Measurements from ENCODE around the gene ZCCHC9. TPM values are rescaled to one million over a fixed set of nuclear protein-coding genes. Genes with fewer than 3 reads are reported as not detected.
"Not testable (repeated sequence)": the region's sequence is repeated elsewhere in the genome, so short reads cannot be mapped to it uniquely, and the experiment has no call there.

ZCCHC9 gene
- total and polyA plus RNA-seq, 4 donors, result 16.6 to 29.3 (median 23.5) TPM

DNA sequence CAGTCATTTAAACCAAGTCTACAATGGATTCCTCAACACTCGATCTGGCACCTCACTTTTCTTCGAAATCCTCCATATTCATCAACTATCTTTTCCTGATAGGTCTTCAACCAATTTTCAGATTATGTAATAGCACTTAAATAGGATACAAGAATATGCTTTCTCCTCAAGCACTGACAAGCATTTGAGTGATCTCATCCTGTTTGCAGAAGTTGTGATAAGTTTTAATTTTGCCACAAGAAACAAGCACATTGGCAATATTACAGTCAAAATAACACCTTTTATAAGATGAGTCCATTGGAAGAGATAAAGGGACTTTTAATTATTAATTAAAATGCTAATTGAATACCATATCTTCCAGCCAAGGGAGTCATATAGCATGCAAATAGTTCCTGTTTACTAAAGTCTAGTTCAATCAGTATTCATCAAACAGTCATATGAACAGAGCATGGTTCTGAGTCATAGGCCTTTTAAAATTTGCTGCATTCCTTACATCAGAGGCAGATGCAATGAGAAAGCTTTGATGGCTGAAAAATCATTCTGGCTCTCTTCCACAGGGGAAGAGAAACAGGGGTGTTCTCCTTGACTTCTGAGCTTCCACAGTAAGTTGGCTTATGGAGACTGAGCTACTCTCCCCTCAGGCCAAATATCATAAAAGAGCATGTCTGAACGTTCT lies 32.7 kb upstream of the ZCCHC9 start:
- H3K4me3 ChIP-seq (ENCODE audit: low read depth, low read length), result no peak overlapping the region
- peaks cover 4% of the 10 kb centered on the region for H3K9me3 ChIP-seq (ENCODE audit: control insufficient read depth, insufficient read depth, low read length)
- H3K4me1 ChIP-seq (ENCODE audit: control insufficient read depth, insufficient read depth, low read length), result no peaks in the 10 kb centered on the region
- H3K27me3 ChIP-seq (ENCODE audit: control insufficient read depth, insufficient read depth, low read length), result no peaks in the 10 kb centered on the region
- WGBS (ENCODE audit: insufficient coverage), result 67% methylated on average over 1 of the region's 3 CpGs
- H3K36me3 ChIP-seq (ENCODE audit: control insufficient read depth, insufficient read depth, low read length), result no peaks in the 10 kb centered on the region
- no peak overlapping the region for H3K27ac ChIP-seq (ENCODE audit: low read depth, low read length)
- peak in 1 of 6 donors; percentile 13 for DNase-seq (ENCODE audit: low read depth in 4 of 6, low spot score in 6 of 6)

DNA sequence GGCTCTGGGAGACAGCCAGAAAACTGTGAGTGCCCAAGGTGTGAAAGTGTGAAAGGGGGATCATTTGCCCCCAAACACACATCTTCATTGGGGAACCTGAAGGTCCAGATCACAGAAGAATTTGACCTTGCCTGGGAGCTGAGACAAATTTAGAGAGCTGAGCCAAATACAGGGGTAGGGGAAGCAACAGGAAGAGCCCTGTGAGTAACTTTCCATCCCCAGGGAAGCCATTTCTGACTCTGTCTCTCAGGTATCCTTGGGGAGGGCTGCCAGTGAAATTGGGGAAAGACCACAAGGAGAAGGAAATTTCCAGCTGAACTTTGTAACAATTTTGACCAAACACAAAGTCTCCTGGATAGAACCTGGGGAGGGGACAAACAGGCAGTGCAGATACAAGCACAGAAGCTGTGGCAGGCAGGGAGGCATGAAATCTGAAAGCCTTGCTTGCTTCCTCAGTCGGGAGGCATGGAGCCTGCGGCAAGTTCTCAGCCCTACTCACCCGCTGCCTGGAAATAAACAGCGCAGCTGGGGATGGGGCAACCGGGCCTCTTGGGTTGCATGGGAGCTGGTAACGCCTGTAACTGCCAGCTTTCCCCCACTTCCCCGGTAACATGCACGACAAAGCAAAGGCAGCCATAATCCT lies 31.5 kb upstream of the ZCCHC9 start:
- Histone ChIP-seq H3K9me3 (ENCODE audit: control insufficient read depth, insufficient read depth, low read length) (peaks cover 9% of the 10 kb centered on the region), H3K4me3 (ENCODE audit: low read depth, low read length) (no peak overlapping the region), H3K36me3 (ENCODE audit: control insufficient read depth, insufficient read depth, low read length) (no peaks in the 10 kb centered on the region), H3K27ac (ENCODE audit: low read depth, low read length) (no peak overlapping the region), H3K27me3 (ENCODE audit: control insufficient read depth, insufficient read depth, low read length) (no peaks in the 10 kb centered on the region), H3K4me1 (ENCODE audit: control insufficient read depth, insufficient read depth, low read length) (no peaks in the 10 kb centered on the region)
- 90% methylated on average over 8 of the region's 8 CpGs for WGBS (ENCODE audit: insufficient coverage)
- DNase-seq (ENCODE audit: low read depth in 4 of 6, low spot score in 6 of 6), result no peak

DNA sequence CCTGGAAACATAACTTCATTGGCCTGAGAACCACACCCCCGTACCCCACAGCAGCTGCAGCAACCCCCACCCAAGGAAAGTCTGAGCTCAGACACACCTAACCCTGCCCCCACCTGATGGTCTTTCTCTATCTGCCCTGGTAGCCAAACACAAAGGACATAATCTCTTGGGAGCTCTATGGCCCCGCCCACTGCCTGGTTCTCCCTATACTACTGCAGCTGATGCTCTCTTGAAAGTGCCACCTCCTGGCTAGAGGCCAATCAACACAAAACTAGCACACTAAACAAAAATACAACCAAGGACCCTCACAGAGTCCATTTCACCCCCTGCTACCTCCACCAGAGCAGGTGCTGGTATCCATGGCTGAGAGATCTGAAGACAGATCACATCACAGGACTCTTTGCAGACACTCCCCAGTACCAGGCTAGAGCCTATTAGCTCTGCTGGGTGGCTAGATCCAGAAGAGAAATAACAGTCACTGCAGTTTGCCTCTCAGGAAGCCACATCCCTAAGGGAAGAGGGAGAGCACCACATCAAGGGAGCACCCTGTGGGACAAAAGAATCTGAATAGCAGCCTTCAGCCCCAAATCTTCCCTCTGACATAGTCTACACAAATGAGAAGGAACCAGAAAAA lies 30.9 kb upstream of the ZCCHC9 start:
- not testable (repeated sequence) for H3K27ac ChIP-seq (ENCODE audit: low read depth, low read length); H3K36me3 ChIP-seq (ENCODE audit: control insufficient read depth, insufficient read depth, low read length); H3K4me1 ChIP-seq (ENCODE audit: control insufficient read depth, insufficient read depth, low read length); DNase-seq (ENCODE audit: low read depth in 4 of 6, low spot score in 6 of 6); H3K27me3 ChIP-seq (ENCODE audit: control insufficient read depth, insufficient read depth, low read length); H3K4me3 ChIP-seq (ENCODE audit: low read depth, low read length)
- H3K9me3 ChIP-seq (ENCODE audit: control insufficient read depth, insufficient read depth, low read length), result peaks cover 10% of the 10 kb centered on the region
- WGBS (ENCODE audit: insufficient coverage), result 100% methylated on average over 2 of the region's 2 CpGs

DNA sequence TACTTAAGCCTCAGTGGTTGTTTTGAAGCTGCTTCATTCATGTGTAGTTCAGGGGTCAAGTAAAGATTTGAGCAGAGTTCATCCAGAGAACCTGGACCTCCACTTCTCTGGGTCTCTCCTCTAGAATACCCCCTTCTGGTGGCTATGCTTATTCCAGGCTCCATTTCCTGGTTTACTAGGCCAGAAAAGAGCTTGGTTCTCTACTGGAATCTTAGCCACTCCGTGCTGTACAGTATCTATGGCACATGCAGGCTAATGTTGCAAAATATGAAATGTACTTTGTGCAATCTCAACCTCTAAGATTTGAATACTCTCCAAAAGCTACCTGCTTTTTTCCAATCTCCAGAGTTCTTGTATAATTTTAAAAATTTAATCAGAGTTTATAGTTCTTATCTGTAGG lies 17.4 kb upstream of the ZCCHC9 start:
- no CpG with 5 or more reads among the region's 1 CpG for WGBS (ENCODE audit: insufficient coverage)

DNA sequence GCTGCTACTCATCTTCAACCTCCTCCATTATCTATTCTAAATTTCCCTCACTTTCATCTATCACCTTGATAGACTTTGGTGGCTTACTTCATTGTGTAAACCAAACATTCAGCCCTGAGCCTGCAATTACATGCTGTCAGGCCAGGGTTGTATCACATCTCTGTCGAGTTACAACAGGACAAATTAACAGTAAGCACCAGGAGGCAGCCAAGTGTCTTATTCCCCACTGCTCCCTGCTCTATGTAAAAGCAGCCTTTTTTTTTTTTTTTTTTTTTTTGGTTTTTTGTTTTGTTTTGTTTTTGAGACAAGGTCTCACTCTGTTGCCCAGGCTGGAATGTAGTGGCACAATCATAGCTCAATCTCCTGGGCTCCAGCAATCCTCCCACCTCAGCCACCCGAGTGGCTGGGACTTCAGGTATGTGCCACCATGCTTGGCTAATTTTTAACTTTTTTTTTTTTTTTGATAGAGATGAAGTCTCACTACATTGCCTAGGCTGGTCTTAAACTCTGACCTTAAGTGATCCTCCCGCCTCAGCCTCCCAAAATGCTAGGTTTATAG lies 15.2 kb upstream of the ZCCHC9 start:
- WGBS (ENCODE audit: insufficient coverage), result 100% methylated on average over 1 of the region's 3 CpGs
- DNase-seq (ENCODE audit: low read depth in 4 of 6, low spot score in 6 of 6), result no peak
- H3K9me3 ChIP-seq (ENCODE audit: control insufficient read depth, insufficient read depth, low read length), result peaks cover 2% of the 10 kb centered on the region

More for the DNA sequence above, 17.4 kb upstream of the ZCCHC9 start:
- H3K27me3 ChIP-seq (ENCODE audit: control insufficient read depth, insufficient read depth, low read length), result no peaks in the 10 kb centered on the region
- no peak overlapping the region for H3K27ac ChIP-seq (ENCODE audit: low read depth, low read length)
- no peaks in the 10 kb centered on the region for H3K36me3 ChIP-seq (ENCODE audit: control insufficient read depth, insufficient read depth, low read length)
- no peak for DNase-seq (ENCODE audit: low read depth in 4 of 6, low spot score in 6 of 6)
- no peak overlapping the region for H3K4me3 ChIP-seq (ENCODE audit: low read depth, low read length)
- no peaks in the 10 kb centered on the region for H3K9me3 ChIP-seq (ENCODE audit: control insufficient read depth, insufficient read depth, low read length)
- no peaks in the 10 kb centered on the region for H3K4me1 ChIP-seq (ENCODE audit: control insufficient read depth, insufficient read depth, low read length)

DNA sequence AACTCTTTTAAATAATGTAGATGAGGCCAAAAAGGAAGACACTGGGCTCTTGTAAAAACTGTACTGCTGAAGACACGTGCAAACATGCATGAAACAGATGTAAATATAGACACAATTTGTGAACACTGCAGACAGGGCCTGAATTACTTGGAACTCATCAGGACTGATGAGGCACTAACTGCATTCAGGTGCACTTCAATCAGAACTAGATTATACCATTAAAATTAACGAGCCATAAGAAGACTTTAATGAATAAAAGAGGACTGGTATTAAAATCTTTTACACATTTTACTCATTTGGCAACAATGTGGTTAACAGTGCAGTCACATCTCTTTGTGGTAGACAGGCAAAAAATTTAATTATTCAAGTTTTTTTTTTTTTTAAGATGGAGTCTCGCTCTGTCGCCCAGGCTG lies 13.4 kb upstream of the ZCCHC9 start:
- Histone ChIP-seq H3K4me1 (ENCODE audit: control insufficient read depth, insufficient read depth, low read length) (no peaks in the 10 kb centered on the region), H3K27me3 (ENCODE audit: control insufficient read depth, insufficient read depth, low read length) (no peaks in the 10 kb centered on the region), H3K9me3 (ENCODE audit: control insufficient read depth, insufficient read depth, low read length) (peaks cover 11% of the 10 kb centered on the region), H3K36me3 (ENCODE audit: control insufficient read depth, insufficient read depth, low read length) (no peaks in the 10 kb centered on the region), H3K4me3 (ENCODE audit: low read depth, low read length) (no peak overlapping the region), H3K27ac (ENCODE audit: low read depth, low read length) (no peak overlapping the region)
- peak in 1 of 6 donors; percentile 71 for DNase-seq (ENCODE audit: low read depth in 4 of 6, low spot score in 6 of 6)
- WGBS (ENCODE audit: insufficient coverage), result no CpG with 5 or more reads among the region's 4 CpGs

More for the DNA sequence above, 15.2 kb upstream of the ZCCHC9 start:
- no peak overlapping the region for H3K27ac ChIP-seq (ENCODE audit: low read depth, low read length)
- H3K4me3 ChIP-seq (ENCODE audit: low read depth, low read length), result no peak overlapping the region
- no peaks in the 10 kb centered on the region for H3K36me3 ChIP-seq (ENCODE audit: control insufficient read depth, insufficient read depth, low read length)
- H3K27me3 ChIP-seq (ENCODE audit: control insufficient read depth, insufficient read depth, low read length), result no peaks in the 10 kb centered on the region
- H3K4me1 ChIP-seq (ENCODE audit: control insufficient read depth, insufficient read depth, low read length), result no peaks in the 10 kb centered on the region

DNA sequence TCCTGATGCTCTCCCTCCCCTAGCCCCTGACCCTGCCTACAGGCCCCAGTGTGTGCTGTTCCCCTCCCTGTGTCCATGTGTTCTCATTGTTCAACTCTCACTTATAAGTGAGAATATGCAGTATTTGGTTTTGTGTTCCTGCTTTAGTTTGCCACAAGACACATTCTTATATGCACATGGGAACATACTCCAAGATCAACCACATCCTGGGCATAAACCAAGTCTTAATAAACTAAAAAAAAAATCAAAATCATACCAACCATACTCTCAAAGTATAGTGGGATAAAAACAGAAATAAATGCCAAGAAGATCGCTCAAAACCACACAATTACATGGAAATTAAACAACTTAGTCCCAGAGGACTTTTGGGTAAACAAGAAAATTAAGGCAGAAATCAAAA lies 11.2 kb upstream of the ZCCHC9 start:
- Histone ChIP-seq H3K27me3 (ENCODE audit: control insufficient read depth, insufficient read depth, low read length) (no peaks in the 10 kb centered on the region), H3K27ac (ENCODE audit: low read depth, low read length) (no peak overlapping the region), H3K9me3 (ENCODE audit: control insufficient read depth, insufficient read depth, low read length) (peaks cover 12% of the 10 kb centered on the region), H3K4me3 (ENCODE audit: low read depth, low read length) (no peak overlapping the region), H3K36me3 (ENCODE audit: control insufficient read depth, insufficient read depth, low read length) (no peaks in the 10 kb centered on the region), H3K4me1 (ENCODE audit: control insufficient read depth, insufficient read depth, low read length) (no peaks in the 10 kb centered on the region)
- no peak for DNase-seq (ENCODE audit: low read depth in 4 of 6, low spot score in 6 of 6)
- WGBS (ENCODE audit: insufficient coverage), result no CpG with 5 or more reads among the region's 1 CpG

DNA sequence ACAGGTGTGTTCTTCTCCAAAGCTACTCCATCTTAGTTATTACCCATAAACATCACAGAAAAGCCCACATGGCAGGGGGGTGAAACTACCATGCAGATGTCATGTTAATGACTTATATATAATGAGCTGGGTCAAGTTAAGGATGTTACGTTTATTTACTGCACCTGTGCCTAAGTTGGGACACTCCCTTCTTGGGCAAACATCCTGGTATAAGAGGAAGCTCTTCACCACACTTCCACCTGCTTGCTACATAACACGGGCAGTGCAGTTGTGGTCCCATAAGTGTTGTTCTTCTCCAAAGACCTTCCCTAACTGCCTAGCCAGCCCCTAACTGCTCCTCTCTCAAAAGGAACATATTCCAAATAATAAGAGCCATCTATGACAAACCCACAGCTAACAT lies 9.3 kb upstream of the ZCCHC9 start:
- no peak overlapping the region for H3K27ac ChIP-seq (ENCODE audit: low read depth, low read length)
- 100% methylated on average over 1 of the region's 2 CpGs for WGBS (ENCODE audit: insufficient coverage)
- peaks cover 12% of the 10 kb centered on the region for H3K9me3 ChIP-seq (ENCODE audit: control insufficient read depth, insufficient read depth, low read length)
- no peaks in the 10 kb centered on the region for H3K27me3 ChIP-seq (ENCODE audit: control insufficient read depth, insufficient read depth, low read length)
- no peaks in the 10 kb centered on the region for H3K4me1 ChIP-seq (ENCODE audit: control insufficient read depth, insufficient read depth, low read length)
- no peak for DNase-seq (ENCODE audit: low read depth in 4 of 6, low spot score in 6 of 6)
- no peaks in the 10 kb centered on the region for H3K36me3 ChIP-seq (ENCODE audit: control insufficient read depth, insufficient read depth, low read length)
- H3K4me3 ChIP-seq (ENCODE audit: low read depth, low read length), result no peak overlapping the region

DNA sequence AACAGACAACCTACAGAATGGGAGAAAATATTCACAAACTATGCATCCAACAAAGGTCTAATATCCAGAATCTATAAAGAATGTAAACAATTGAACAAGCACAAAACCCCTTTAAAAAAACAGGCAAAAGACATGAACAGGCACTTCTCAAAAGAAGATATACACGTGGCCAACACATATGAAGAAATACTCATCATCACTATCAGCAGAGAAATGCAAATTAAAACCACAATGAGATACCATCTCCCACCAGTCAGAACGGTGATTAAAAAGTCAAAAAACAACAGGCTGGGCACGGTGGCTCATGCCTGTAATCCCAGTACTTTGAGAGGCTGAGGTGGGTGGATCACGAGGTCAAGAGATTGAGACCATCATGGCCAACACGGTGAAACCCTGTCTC lies 7.4 kb upstream of the ZCCHC9 start:
- not testable (repeated sequence) for DNase-seq (ENCODE audit: low read depth in 4 of 6, low spot score in 6 of 6); H3K27me3 ChIP-seq (ENCODE audit: control insufficient read depth, insufficient read depth, low read length); H3K4me3 ChIP-seq (ENCODE audit: low read depth, low read length); H3K27ac ChIP-seq (ENCODE audit: low read depth, low read length); H3K36me3 ChIP-seq (ENCODE audit: control insufficient read depth, insufficient read depth, low read length); H3K4me1 ChIP-seq (ENCODE audit: control insufficient read depth, insufficient read depth, low read length)
- peaks cover 12% of the 10 kb centered on the region for H3K9me3 ChIP-seq (ENCODE audit: control insufficient read depth, insufficient read depth, low read length)
- WGBS (ENCODE audit: insufficient coverage), result no CpG with 5 or more reads among the region's 5 CpGs

Data from spinal cord (tissue), 10 donors.